Measurements from ENCODE around the gene TUT4.

Gene TUT4

DNA sequence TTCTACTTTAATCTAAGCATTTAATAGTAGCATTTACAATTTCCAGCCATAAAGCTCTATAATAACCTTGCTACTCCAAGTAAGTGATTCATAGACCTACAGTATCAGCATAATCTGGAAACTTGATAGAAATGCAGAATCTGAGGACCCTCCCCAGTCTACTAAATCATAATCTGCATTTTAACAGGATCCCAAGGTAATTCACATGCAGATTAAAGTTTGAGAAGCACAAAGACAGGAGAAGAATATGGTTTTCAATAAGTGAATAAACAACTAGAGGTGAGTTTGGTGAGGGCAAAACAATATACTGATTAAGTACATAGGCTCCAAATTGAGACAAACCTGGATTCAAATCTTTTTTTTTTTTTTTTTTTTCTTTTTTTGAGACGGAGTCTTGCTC is 91.1 kb downstream of the TUT4 start:
- no peak for DNase-seq

GRCh38 chr1:52460694-52461093 is 92.2 kb downstream of the TUT4 start:
- no peak for DNase-seq

DNA sequence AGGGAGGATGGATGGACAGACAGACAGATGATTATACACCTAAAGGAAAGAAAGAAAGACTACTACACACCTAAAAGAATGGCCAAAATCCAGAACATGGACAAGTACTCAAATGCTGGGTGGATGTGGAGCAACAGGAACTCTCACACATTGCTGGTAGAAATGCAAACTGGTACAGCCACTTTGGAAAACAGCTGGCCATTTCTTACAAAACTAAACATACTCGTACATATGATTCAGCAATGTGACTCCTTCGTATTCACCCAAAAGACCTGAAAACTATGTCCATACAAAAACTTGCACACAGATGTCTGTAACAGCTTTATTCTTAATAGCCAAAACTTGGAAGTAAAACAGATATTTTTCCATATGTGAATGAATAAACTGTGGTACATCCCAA is 97.2 kb downstream of the TUT4 start:
- no peak for DNase-seq

GRCh38 chr1:52454779-52455178 is 98.1 kb downstream of the TUT4 start:
- DNase-seq, result no peak

DNA sequence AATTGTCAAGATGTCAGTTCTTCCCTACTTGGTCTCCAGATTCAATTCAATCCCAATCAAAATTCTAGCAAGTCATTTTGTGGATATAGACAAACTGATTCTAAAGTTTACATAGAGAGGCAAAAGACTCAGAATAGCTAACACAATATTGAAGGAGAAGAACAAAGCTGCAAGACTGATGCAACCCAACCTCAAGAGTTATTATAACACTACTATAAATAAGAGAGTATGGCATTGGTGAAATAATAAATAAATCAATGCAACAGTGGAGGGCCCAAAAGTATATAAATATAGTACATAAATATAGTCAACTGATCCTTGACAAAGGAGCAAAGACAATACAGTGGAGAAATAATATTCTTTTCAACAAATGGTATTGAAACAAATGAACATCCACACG is 98.8 kb downstream of the TUT4 start:
- DNase-seq, result no peak

DNA sequence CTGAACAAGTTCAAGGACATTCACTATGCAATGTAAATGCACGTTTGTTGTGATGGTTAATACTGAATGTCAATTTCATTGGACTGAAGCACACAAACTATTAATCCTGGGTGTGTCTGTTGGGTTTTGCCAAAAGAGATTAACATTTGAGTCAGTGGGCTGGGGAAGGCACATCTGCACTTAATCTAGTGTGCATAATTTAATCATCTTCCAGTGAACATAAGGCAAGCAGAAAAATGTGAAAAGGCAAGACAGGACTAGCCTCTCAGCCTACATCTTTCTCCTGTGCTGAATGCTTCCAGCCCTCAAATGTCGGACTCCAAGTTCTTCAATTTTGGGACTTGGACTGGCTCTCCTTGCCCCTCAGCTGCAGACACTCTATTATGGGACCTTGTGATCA is 108.4 kb downstream of the TUT4 start:
- no peak for DNase-seq

GRCh38 chr1:52439976-52440375 is 112.9 kb downstream of the TUT4 start:
- no peak for DNase-seq

- no peak for DNase-seq
These were observed 116.1 kb downstream of the TUT4 start for GRCh38 chr1:52436817-52437216.

- no peak for DNase-seq
These were observed 117.2 kb downstream of the TUT4 start for GRCh38 chr1:52435650-52436049.

DNA sequence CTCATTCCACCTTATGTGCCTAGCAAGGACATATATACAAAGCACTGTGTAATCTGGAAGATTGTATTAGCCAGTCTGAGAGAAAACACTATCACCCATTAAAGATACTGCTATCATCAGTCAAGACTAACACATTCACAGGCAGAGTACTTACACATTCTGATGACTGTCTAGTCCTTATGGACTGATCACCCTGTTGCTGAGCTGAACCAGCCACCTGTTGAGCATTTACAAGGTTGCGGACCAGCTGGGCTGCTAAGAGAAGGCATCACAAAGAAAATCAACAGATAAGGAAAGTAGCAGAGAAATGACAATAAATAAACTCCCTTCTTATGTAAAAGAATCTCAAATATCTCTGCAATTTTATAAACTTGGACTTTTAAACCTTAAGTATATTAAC is 117.7 kb downstream of the TUT4 start:
- no peak for DNase-seq

- no peak for DNase-seq
These were observed 120.1 kb downstream of the TUT4 start for GRCh38 chr1:52432807-52433206.

DNA sequence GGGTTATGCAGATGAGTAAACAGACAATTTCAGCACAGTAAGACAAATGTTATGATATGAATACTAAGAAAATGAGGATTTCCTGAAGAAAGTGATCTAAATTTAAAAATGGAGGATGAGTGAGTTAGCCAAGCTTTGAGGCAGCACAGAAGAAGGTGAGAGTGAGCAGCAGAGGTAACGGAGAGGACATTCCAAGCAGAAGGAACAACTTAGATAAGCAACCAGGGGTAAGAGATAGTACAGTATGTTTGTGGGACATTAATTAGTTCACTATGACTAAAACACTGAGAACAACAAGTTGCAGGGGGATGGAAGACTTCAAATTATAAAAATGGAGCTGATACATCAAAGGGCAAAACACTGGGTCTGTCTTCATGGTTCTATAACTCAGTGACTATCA is 125.7 kb downstream of the TUT4 start:
- DNase-seq, result no peak

DNA sequence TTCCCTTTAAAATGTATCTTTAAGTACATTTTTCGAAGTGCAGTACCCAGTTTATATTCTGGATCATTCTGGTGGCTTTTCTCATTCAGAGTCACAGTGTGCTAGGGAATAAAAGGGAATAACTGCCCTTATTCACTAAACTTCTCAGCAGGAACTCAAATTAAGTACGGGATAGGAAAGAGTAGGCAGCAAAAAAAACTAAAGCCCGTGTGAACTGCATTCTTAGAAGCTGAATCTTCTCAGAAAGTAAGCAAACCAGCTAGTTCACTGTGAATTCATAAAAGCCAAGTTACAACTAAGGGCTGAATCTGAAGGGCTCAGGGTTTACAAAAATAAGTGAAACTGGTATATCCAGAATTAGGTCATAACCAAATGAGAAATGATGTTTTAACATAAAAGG is 126.5 kb downstream of the TUT4 start:
- DNase-seq, result peak; percentile 25

GRCh38 chr1:52424813-52425212 is 128.1 kb downstream of the TUT4 start:
- DNase-seq, result no peak

DNA sequence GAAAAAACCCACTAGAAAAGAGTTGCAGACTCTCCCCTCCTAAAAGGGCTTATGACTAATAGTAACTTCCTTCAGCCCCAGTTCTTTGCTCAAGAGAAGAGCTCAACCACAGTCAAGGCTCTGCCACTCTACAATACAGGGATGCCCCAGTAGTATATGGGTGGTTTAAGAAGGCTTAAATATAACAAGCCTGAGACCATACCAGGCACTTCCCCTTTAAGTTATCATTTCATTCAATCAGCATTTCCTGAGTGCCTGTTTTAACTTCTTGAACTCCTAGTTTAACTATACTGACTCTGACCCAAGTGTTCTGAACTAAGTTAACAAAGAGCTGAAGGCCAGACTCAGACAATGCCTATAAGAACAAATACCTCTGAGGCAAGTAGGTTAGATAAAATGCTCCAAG is 128.7 kb downstream of the TUT4 start:
- no peak for DNase-seq

- no peak for DNase-seq
These were observed 129.1 kb downstream of the TUT4 start for GRCh38 chr1:52423771-52424170.

GRCh38 chr1:52423055-52423454 is 129.8 kb downstream of the TUT4 start:
- DNase-seq, result no peak

- no peak for DNase-seq
These were observed 132.2 kb downstream of the TUT4 start for GRCh38 chr1:52420713-52421112.

GRCh38 chr1:52416811-52417210 is 136.1 kb downstream of the TUT4 start:
- no peak for DNase-seq

DNA sequence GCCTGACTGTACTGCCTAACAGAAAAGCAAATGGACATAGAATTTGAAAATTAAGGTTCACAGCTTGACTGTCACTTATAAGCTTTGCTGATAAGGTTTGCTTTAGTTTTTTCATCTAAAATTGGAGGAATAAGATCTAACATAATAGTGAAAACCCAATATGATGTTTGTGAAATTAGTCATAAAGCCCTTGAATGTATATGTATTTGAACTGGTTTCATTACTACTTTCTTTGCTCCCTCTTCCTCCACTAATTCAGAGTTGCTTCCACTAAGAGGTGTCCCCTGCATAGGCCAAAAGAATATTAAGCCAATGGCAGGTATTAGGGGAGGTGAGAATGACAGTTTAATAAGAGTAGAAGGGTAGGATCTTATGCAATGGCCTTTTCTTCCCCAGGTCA is 137.9 kb downstream of the TUT4 start:
- DNase-seq, result no peak

GRCh38 chr1:52413410-52413989 is 139.4 kb downstream of the TUT4 start:
- DNase-seq, result no peak

DNA sequence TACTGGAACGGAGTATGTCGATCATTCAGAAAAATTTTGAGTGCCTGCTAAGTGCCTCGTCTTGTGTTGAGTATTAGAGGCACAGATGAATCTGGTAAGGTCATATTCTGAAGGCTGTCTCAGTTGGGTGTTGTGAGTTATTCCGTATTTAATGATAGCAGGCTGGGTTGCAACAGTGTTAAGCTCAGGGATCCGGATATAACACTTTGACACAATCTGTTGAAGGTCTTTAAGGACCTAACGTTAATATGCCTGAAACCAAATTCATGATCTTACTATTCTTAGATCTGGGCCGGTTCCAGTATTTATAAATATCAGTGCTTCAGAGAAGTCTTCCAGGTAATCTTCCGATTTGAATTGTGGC is 147.9 kb downstream of the TUT4 start:
- DNase-seq, result no peak

GRCh38 chr1:52404116-52404974 is 148.5 kb downstream of the TUT4 start, which contains the start of the genes ORC1 and PRPF38A:
Gene ORC1, minus strand, starts transcription at chr1:52404423. Its CDS starts 2,200 bp downstream, at chr1:52402223.
Gene PRPF38A, plus strand, starts transcription at chr1:52404602. Its CDS starts 148 bp downstream, at chr1:52404750.
- peak; percentile 96 for DNase-seq

DNA sequence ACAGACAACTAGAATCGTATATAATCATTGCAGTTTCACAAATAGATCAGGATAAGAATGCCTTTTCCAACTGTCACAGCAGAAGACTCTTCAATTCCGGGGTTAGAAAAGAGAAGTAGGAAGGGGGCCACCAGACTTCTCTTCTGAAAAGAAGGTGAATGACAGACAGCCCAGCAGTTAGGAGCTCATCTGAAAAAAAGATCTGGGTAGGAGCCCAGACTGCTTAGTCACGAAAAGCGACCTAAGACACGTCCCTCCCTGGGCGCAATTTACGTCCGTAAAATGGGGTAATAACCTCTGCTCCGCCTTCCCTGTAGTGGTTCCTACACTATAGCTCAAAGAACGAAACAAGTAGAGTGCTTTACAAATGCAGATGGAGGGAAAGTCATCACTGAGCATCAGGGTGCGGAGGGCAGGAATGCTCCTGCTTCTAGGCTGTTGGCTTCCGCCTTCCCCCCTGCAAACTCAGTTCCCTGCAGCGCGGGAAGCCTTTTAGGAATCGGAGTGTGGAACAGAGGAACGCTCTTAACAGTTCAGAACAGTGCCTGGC is 149.3 kb downstream of the TUT4 start:
- DNase-seq, result no peak
